GM18520 (cell line): ENCODE results near the gene RABGAP1.

Experiments used
- ATAC-seq: cut with Tn5 transposase; IDR thresholded peaks from one replicate; pipeline ENCODE4 v1.9.1; 2021; ENCODE audit not compliant: unreplicated experiment

Gene RABGAP1

GRCh38 chr9:123074628-123075027, 133.8 kb downstream of the RABGAP1 start:
- ATAC-seq, result no peak

GRCh38 chr9:123080444-123080843, 139.6 kb downstream of the RABGAP1 start:
- no peak for ATAC-seq

- no peak for ATAC-seq
Observed at GRCh38 chr9:123081824-123082223, 141.0 kb downstream of the RABGAP1 start.

GRCh38 chr9:123083680-123084079, 142.9 kb downstream of the RABGAP1 start:
- no peak for ATAC-seq

GRCh38 chr9:123084256-123084655, 143.4 kb downstream of the RABGAP1 start:
- no peak for ATAC-seq

GRCh38 chr9:123085916-123086315, 145.1 kb downstream of the RABGAP1 start:
- ATAC-seq, result no peak

- ATAC-seq, result no peak
Observed at GRCh38 chr9:123087359-123087888, 146.6 kb downstream of the RABGAP1 start.

GRCh38 chr9:123089040-123089439, 148.2 kb downstream of the RABGAP1 start:
- ATAC-seq, result no peak

- ATAC-seq, result no peak
Observed at GRCh38 chr9:123089790-123090189, 149.0 kb downstream of the RABGAP1 start.

- ATAC-seq, result no peak
Observed at GRCh38 chr9:123090198-123090896, 149.5 kb downstream of the RABGAP1 start.

GRCh38 chr9:123090956-123091355, 150.1 kb downstream of the RABGAP1 start:
- no peak for ATAC-seq

- no peak for ATAC-seq
Observed at GRCh38 chr9:123091459-123091858, 150.6 kb downstream of the RABGAP1 start.

- no peak for ATAC-seq
Observed at GRCh38 chr9:123093141-123093540, 152.3 kb downstream of the RABGAP1 start.

GRCh38 chr9:123096987-123097386, 156.2 kb downstream of the RABGAP1 start:
- no peak for ATAC-seq

GRCh38 chr9:123097430-123098095, 156.7 kb downstream of the RABGAP1 start:
- ATAC-seq, result no peak

GRCh38 chr9:123098096-123098459, 157.3 kb downstream of the RABGAP1 start:
- no peak for ATAC-seq

GRCh38 chr9:123099042-123099441, 158.2 kb downstream of the RABGAP1 start:
- no peak for ATAC-seq

- no peak for ATAC-seq
Observed at GRCh38 chr9:123099548-123099947, 158.7 kb downstream of the RABGAP1 start.

- ATAC-seq, result no peak
Observed at GRCh38 chr9:123102375-123103113, 161.7 kb downstream of the RABGAP1 start.

GRCh38 chr9:123104807-123105206, 164.0 kb downstream of the RABGAP1 start:
- ATAC-seq, result no peak

- no peak for ATAC-seq
Observed at GRCh38 chr9:123105490-123105889, 164.7 kb downstream of the RABGAP1 start.
